ENCODE results near the gene UFSP1. TPM values are rescaled to one million over a fixed set of nuclear protein-coding genes. Genes with fewer than 3 reads are reported as not detected.

UFSP1 gene
- total RNA-seq, 1 donor from 2014 or later: 2.4 TPM

DNA sequence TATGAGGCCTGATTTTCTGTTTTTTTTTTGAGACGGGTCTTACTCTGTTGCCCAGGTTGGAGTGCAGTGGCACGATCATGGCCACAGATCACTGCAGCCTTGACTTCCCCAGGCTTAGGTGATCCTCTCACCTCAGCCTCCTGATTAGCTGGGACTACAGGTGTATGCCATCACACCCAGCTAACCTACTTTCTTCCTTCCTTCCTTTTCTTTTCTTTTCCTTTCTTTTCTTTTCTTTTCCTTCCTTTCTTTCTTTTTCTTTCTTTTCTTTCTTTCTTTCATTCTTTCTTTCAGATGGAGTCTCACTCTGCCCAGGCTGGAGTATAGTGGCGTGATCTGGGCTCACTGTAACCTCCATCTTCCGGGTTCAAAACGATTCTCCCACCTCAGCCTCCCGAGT, 10.8 kb downstream of the UFSP1 start:
- Mint-ChIP-seq H3K36me3 (ENCODE audit: low read depth, unreplicated experiment) (peaks cover 52% of the 10 kb centered on the region), H3K4me3 (ENCODE audit: unreplicated experiment) (no peak overlapping the region), H3K27ac (ENCODE audit: unreplicated experiment) (peak overlapping the region; percentile 31), H3K4me1 (ENCODE audit: unreplicated experiment) (peaks cover 43% of the 10 kb centered on the region), H3K27me3 (ENCODE audit: unreplicated experiment) (peaks cover 18% of the 10 kb centered on the region), H3K9me3 (ENCODE audit: unreplicated experiment) (no peaks in the 10 kb centered on the region)
- DNase-seq (ENCODE audit: low spot score): no peak
- TF ChIP-seq, protein P1, sequence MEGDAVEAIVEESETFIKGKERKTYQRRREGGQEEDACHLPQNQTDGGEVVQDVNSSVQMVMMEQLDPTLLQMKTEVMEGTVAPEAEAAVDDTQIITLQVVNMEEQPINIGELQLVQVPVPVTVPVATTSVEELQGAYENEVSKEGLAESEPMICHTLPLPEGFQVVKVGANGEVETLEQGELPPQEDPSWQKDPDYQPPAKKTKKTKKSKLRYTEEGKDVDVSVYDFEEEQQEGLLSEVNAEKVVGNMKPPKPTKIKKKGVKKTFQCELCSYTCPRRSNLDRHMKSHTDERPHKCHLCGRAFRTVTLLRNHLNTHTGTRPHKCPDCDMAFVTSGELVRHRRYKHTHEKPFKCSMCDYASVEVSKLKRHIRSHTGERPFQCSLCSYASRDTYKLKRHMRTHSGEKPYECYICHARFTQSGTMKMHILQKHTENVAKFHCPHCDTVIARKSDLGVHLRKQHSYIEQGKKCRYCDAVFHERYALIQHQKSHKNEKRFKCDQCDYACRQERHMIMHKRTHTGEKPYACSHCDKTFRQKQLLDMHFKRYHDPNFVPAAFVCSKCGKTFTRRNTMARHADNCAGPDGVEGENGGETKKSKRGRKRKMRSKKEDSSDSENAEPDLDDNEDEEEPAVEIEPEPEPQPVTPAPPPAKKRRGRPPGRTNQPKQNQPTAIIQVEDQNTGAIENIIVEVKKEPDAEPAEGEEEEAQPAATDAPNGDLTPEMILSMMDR (IDR thresholded peaks at IDR 0.05; ENCODE audit: unreplicated experiment): no peak

DNA sequence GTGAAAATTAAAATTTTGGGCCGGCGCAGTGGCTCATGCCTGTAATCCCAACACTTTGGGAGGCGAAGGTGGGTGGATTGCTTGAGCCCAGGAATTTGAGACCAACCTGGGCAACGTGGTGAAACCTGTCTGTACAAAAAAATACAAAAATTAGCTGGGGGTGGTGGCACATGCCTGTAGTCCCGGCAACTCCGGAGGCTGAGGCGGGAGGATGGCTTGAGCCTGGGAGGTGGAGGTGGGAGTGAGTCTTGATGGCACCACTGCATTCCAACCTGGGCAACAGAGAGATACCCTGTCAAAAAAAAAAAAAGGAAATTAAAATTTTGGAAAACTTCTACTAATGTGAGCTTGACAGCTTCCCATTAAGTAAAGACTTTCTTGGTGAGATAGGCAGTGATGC, 11.5 kb downstream of the UFSP1 start:
- TF ChIP-seq, protein P1 (IDR thresholded peaks at IDR 0.05; ENCODE audit: unreplicated experiment): no peak
- Mint-ChIP-seq H3K4me1 (ENCODE audit: unreplicated experiment) (peaks cover 36% of the 10 kb centered on the region), H3K27me3 (ENCODE audit: unreplicated experiment) (peaks cover 13% of the 10 kb centered on the region), H3K27ac (ENCODE audit: unreplicated experiment) (no peak overlapping the region), H3K36me3 (ENCODE audit: low read depth, unreplicated experiment) (peaks cover 49% of the 10 kb centered on the region), H3K4me3 (ENCODE audit: unreplicated experiment) (peak overlapping the region; percentile 47), H3K9me3 (ENCODE audit: unreplicated experiment) (no peaks in the 10 kb centered on the region)
- no peak for DNase-seq (ENCODE audit: low spot score)

DNA sequence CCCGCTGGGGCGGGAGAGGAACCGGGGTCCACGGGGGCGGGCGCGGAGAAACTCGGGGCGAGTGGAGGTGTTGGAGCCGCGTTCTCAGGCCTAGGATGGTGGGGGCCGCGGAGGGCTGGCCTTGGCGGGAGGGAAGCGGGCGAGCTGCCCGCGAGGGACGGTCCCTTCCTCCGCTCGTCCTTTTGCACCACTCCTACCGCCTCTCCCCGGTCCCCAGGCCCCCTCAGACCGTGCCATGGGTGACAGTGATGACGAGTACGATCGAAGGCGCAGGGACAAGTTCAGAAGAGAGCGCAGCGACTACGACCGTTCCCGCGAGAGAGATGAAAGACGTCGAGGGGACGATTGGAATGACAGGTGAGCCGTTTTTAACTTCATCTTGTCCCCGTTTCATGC, 14.2 kb downstream of the UFSP1 start:
- Mint-ChIP-seq H3K36me3 (ENCODE audit: low read depth, unreplicated experiment) (peaks cover 43% of the 10 kb centered on the region), H3K27ac (ENCODE audit: unreplicated experiment) (peak overlapping the region; percentile 87), H3K27me3 (ENCODE audit: unreplicated experiment) (peaks cover 25% of the 10 kb centered on the region), H3K4me1 (ENCODE audit: unreplicated experiment) (peaks cover 41% of the 10 kb centered on the region), H3K9me3 (ENCODE audit: unreplicated experiment) (no peaks in the 10 kb centered on the region), H3K4me3 (ENCODE audit: unreplicated experiment) (peak overlapping the region; percentile 98)
- DNase-seq (ENCODE audit: low spot score): no peak
- TF ChIP-seq, protein P1 (IDR thresholded peaks at IDR 0.05; ENCODE audit: unreplicated experiment): no peak

DNA sequence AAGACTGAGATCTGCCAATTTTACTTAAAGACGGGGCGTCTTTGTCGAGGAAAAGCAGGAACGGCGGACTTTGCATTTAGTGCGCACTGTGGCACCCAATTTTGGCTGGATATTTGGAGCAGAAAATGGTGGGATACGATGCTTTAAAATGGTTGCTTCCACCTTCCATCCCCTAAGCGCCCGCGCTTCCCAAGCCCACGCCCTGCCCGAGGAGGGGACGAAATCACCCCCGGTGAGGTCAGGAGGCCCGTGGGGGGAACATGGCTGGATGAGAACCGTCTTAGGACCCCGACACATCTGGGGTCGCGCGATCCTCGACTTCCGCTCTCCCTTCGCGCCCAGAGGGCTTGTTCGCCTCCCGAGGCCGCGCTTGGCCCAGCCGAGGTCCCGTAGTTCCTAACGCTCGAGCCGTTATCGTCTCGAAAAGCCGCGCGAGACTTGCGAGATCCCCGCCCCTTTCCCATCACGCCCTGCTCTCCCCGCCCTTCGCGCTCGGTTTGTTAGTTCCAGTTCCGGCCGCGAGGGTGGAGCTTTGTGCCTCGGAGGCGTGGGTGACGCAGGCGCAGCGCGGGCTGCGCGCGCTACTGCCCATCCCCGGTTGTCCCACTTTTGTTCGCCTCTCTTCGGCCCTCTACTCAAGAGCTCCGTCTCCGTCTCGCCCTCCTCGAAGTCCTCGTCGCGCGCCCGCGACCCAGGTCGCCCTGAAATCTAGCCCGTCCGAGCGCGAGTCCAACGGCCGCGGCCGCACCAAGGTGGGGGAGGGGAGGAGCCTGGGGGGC, 14.7 kb downstream of the UFSP1 start, which contains the start of gene SRRT:
Gene SRRT (plus strand): TSS at position 527 of the 779 bp plus-strand sequence. CDS start 488 bp downstream, outside the sequence.
- peak; percentile 98 for DNase-seq (ENCODE audit: low spot score)
- peaks cover 38% of the 10 kb centered on the region for H3K4me1 Mint-ChIP-seq (ENCODE audit: unreplicated experiment)
- TF ChIP-seq, protein P1 (IDR thresholded peaks at IDR 0.05; ENCODE audit: unreplicated experiment): peak; percentile 32
- peaks cover 39% of the 10 kb centered on the region for H3K36me3 Mint-ChIP-seq (ENCODE audit: low read depth, unreplicated experiment)
- H3K4me3 Mint-ChIP-seq (ENCODE audit: unreplicated experiment): peak within 1 kb of the TSS; percentile 98
- peak within 1 kb of the TSS; percentile 96 for H3K27ac Mint-ChIP-seq (ENCODE audit: unreplicated experiment)
- H3K9me3 Mint-ChIP-seq (ENCODE audit: unreplicated experiment): no peaks in the 10 kb centered on the region
- peaks cover 25% of the 10 kb centered on the region for H3K27me3 Mint-ChIP-seq (ENCODE audit: unreplicated experiment)

DNA sequence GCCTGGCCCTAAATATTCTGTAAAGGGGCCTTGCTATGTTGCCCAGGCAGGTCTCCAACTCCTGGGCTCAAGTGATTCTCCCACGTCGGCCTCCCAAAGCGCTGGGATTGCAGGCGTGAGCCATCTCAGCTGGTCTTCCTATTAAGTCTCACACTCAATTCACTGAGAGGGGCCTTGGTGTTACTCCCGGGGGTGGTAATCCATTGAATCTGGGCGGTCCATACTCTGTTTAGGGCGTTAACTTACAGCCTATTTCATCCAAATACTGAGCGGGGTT, 15.3 kb downstream of the UFSP1 start:
- Mint-ChIP-seq H3K4me1 (ENCODE audit: unreplicated experiment) (peaks cover 35% of the 10 kb centered on the region), H3K27me3 (ENCODE audit: unreplicated experiment) (peaks cover 25% of the 10 kb centered on the region), H3K27ac (ENCODE audit: unreplicated experiment) (peak overlapping the region; percentile 96), H3K9me3 (ENCODE audit: unreplicated experiment) (no peaks in the 10 kb centered on the region), H3K4me3 (ENCODE audit: unreplicated experiment) (peak overlapping the region; percentile 98), H3K36me3 (ENCODE audit: low read depth, unreplicated experiment) (peaks cover 36% of the 10 kb centered on the region)
- TF ChIP-seq, protein P1 (IDR thresholded peaks at IDR 0.05; ENCODE audit: unreplicated experiment): no peak
- DNase-seq (ENCODE audit: low spot score): no peak
